Mucosa of stomach (tissue), 1 donor: ENCODE measurements around the gene CCNA1.

Source experiments
- H3K27me3 ChIP-seq: one replicate; pipeline ENCODE4 v1.7.0; 2013; ENCODE audit warnings: mild to moderate bottlenecking, low read length; ENCODE audit not compliant: control insufficient read depth, insufficient read depth
- H3K36me3 ChIP-seq: one replicate; pipeline ENCODE4 v1.7.0; 2013; ENCODE audit warnings: low read length; ENCODE audit not compliant: control insufficient read depth, insufficient read depth
- H3K4me1 ChIP-seq: one replicate; pipeline ENCODE4 v1.7.0; 2013; ENCODE audit warnings: mild to moderate bottlenecking, low read length; ENCODE audit not compliant: control insufficient read depth, insufficient read depth
- H3K4me3 ChIP-seq: one replicate; pipeline ENCODE4 v1.7.0; 2013; ENCODE audit warnings: low read length
- H3K9ac ChIP-seq: one replicate; pipeline ENCODE4 v1.7.0; 2013; ENCODE audit warnings: mild to moderate bottlenecking, low read length, moderate library complexity
- H3K9me3 ChIP-seq: one replicate; pipeline ENCODE4 v1.7.0; 2013; ENCODE audit warnings: mild to moderate bottlenecking, low read length, moderate library complexity; ENCODE audit not compliant: control insufficient read depth
- donor health status: Pancreatic carcinoma.

Gene CCNA1

GRCh38 chr13:36432106-36432544 lies at the start of gene CCNA1:
Gene CCNA1, plus strand, starts transcription at chr13:36432495. Its CDS starts 562 bp downstream, at chr13:36433057.
- no peak within 1 kb of the TSS for H3K9ac ChIP-seq
- no peak within 1 kb of the TSS for H3K4me3 ChIP-seq
- H3K4me1 ChIP-seq = peaks cover 8% of the 10 kb centered on the region
- H3K27me3 ChIP-seq = peaks cover 37% of the 10 kb centered on the region
- no peaks in the 10 kb centered on the region for H3K36me3 ChIP-seq
- no peaks in the 10 kb centered on the region for H3K9me3 ChIP-seq

- no peaks in the 10 kb centered on the region for H3K9me3 ChIP-seq
- no peak overlapping the region for H3K4me3 ChIP-seq
- H3K36me3 ChIP-seq = no peaks in the 10 kb centered on the region
- no peaks in the 10 kb centered on the region for H3K4me1 ChIP-seq
- H3K9ac ChIP-seq = no peak overlapping the region
- H3K27me3 ChIP-seq = no peaks in the 10 kb centered on the region
These were observed 46.8 kb upstream of the CCNA1 start for GRCh38 chr13:36385489-36385888.

- Histone ChIP-seq H3K36me3 (no peaks in the 10 kb centered on the region), H3K27me3 (no peaks in the 10 kb centered on the region), H3K4me3 (no peak overlapping the region), H3K9ac (no peak overlapping the region), H3K9me3 (no peaks in the 10 kb centered on the region), H3K4me1 (no peaks in the 10 kb centered on the region)
These were observed 37.0 kb upstream of the CCNA1 start for GRCh38 chr13:36395280-36395679.

- Histone ChIP-seq H3K27me3 (no peaks in the 10 kb centered on the region), H3K9ac (no peak overlapping the region), H3K9me3 (no peaks in the 10 kb centered on the region), H3K4me3 (no peak overlapping the region), H3K4me1 (no peaks in the 10 kb centered on the region), H3K36me3 (no peaks in the 10 kb centered on the region)
These were observed 27.1 kb upstream of the CCNA1 start for GRCh38 chr13:36405151-36405550.

DNA sequence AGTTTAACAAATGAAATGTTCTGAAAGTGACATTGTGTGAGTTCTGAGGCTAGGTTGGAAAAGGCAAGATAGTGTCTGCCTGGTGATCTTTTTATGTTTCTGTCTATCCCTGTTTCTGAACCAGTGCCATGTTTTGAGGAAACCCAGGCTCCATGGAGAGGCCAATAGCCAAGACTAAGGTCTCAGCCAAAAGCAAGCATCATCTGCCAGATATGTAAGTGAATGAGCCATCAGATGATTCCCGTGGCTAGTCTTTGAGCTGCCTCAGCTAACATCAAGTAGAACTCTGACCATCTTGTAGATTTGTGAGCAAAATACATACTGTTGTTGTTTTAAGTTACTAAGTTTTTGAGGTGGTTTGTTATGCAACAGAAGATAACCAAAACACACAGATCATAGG lies 19.6 kb upstream of the CCNA1 start:
- H3K9me3 ChIP-seq = no peaks in the 10 kb centered on the region
- no peaks in the 10 kb centered on the region for H3K36me3 ChIP-seq
- H3K4me1 ChIP-seq = peaks cover 3% of the 10 kb centered on the region
- H3K9ac ChIP-seq = no peak overlapping the region
- H3K4me3 ChIP-seq = no peak overlapping the region
- H3K27me3 ChIP-seq = no peaks in the 10 kb centered on the region

- Histone ChIP-seq H3K36me3 (no peaks in the 10 kb centered on the region), H3K4me3 (no peak overlapping the region), H3K9me3 (no peaks in the 10 kb centered on the region), H3K27me3 (no peaks in the 10 kb centered on the region), H3K4me1 (peaks cover 3% of the 10 kb centered on the region), H3K9ac (no peak overlapping the region)
These were observed 19.1 kb upstream of the CCNA1 start for GRCh38 chr13:36413161-36413560.

- no peaks in the 10 kb centered on the region for H3K9me3 ChIP-seq
- no peak overlapping the region for H3K4me3 ChIP-seq
- H3K4me1 ChIP-seq = peaks cover 3% of the 10 kb centered on the region
- no peak overlapping the region for H3K9ac ChIP-seq
- no peaks in the 10 kb centered on the region for H3K27me3 ChIP-seq
- H3K36me3 ChIP-seq = no peaks in the 10 kb centered on the region
These were observed 17.8 kb upstream of the CCNA1 start for GRCh38 chr13:36414461-36414860.

DNA sequence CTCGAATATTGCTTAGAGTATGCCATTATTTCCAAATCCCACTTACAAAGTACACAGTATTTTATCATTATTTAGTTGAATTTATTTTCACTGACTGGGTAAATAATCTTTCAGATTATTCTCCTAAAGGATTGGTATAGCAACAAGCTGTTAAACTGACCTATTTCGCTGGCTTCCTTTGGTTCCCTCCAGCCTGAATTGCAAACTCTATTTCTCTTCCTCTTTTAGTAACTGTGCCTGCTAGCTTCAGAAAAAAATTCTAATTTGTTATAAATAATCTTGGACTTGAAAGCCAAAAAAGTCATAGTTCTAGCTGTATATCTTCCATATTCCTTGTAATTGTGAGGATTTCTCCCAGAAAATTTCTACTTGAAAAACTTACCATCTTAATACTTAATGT lies 15.0 kb upstream of the CCNA1 start:
- Histone ChIP-seq H3K27me3 (no peaks in the 10 kb centered on the region), H3K4me1 (peaks cover 3% of the 10 kb centered on the region), H3K9ac (no peak overlapping the region), H3K9me3 (no peaks in the 10 kb centered on the region), H3K36me3 (no peaks in the 10 kb centered on the region), H3K4me3 (no peak overlapping the region)

DNA sequence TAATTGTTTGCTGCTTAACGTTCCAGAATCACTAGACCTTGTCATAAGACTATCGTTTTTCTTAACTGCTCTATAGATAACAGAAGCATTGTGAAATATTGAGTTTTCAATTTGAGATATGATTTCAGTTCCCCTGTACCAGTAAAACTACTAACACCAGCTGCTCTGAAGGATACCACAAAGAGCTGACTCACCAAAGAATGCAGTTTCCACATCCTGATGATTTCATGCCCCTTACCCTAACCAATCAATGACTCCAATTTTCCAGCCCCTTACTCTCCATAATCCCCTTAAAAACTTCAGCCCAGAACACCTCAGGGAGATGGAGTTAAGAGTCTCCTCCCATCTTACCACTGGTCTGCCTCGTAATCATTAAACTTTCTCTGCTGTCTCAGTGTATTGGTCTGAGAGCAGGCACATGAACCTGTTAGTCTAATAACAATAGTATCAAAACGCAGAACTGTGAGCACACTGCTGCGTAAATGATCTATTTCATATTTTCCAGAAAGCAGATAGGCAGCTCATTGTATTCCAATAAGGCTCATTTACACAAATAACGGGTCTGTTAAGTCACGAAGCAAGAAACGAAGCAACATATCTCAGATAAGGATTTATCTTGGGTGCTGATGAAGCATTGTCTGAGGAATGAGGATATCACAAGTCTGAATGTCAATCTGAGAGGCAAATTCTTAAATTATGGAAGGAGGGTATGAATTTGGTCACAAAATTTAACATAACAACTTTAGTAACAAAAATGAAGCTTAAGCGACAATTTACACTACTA lies 14.1 kb upstream of the CCNA1 start:
- Histone ChIP-seq H3K27me3 (no peaks in the 10 kb centered on the region), H3K9me3 (no peaks in the 10 kb centered on the region), H3K9ac (no peak overlapping the region), H3K4me3 (no peak overlapping the region), H3K36me3 (no peaks in the 10 kb centered on the region), H3K4me1 (peaks cover 3% of the 10 kb centered on the region)

DNA sequence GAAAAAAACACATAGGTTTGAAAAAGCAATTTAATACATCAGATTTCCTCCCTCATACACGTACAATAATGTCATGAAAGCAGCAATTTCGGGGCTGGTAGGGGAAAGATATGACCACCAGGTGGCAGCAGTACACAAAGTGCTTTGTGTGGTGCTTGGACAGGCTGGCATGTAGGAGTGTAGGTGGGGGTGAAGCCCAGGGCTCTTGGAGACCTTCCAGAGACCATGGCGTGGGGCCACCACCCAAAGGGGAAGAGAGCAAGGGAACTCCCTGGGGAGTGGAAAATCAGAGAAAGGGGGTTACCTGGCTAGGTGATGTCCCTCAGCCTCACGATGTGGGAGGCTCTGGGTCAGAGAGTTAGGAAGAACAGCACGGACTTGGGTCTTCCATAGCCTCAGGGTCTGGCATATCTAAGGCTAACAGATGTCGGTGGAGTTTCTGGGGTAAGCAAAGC lies 11.8 kb upstream of the CCNA1 start:
- Histone ChIP-seq H3K4me3 (no peak overlapping the region), H3K27me3 (no peaks in the 10 kb centered on the region), H3K9ac (no peak overlapping the region), H3K4me1 (peaks cover 3% of the 10 kb centered on the region), H3K36me3 (no peaks in the 10 kb centered on the region), H3K9me3 (no peaks in the 10 kb centered on the region)

DNA sequence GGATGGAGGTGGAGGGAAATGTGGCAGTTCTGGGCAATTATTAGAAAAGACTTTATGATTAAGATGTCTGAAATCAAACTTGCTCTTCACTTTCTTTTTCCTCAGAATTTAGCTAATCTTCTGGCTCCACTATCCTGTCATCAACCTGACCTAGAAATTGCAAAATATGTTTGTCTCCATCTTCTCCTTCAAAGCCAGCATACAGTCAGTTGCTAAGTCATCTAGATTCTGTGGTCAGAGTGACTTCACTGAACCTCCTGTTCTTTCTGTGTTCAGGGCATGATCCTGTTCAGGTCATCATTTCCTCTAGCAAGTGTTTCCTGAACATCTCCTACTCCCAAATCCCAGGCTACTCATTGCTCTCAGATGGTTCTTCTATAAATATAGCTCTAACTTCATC lies 10.8 kb upstream of the CCNA1 start:
- Histone ChIP-seq H3K36me3 (no peaks in the 10 kb centered on the region), H3K9me3 (no peaks in the 10 kb centered on the region), H3K4me1 (peaks cover 3% of the 10 kb centered on the region), H3K4me3 (no peak overlapping the region), H3K9ac (no peak overlapping the region), H3K27me3 (no peaks in the 10 kb centered on the region)

DNA sequence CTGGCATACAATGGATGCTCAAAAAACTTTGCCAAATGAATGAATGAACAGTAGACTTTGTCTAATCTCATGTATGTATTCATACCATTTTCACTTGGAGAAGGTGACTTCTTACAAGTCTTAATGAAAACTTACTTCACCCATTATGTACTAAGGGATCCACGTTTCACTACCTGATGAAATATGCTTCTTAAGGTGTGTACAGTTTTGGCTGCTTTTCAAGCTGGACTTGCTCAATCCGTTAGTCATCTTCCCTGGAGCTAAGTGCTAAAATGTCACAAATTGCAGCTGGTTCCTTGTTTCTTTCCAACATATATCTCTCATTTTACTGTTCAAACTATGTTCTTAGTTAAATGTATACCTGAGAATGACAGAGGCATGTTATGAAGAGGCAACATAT lies 4.2 kb upstream of the CCNA1 start:
- Histone ChIP-seq H3K36me3 (no peaks in the 10 kb centered on the region), H3K4me3 (no peak overlapping the region), H3K27me3 (peaks cover 37% of the 10 kb centered on the region), H3K9me3 (no peaks in the 10 kb centered on the region), H3K4me1 (peaks cover 8% of the 10 kb centered on the region), H3K9ac (no peak overlapping the region)
